HG03432 (cell line): Measurements from ENCODE around the gene ZBTB7C.

ENCODE experiments used
- ATAC-seq: cut with Tn5 transposase; IDR thresholded peaks from one replicate; pipeline ENCODE4 v1.9.1; 2021; ENCODE audit warnings: mild to moderate bottlenecking, moderate library complexity; ENCODE audit not compliant: unreplicated experiment

Gene ZBTB7C

DNA sequence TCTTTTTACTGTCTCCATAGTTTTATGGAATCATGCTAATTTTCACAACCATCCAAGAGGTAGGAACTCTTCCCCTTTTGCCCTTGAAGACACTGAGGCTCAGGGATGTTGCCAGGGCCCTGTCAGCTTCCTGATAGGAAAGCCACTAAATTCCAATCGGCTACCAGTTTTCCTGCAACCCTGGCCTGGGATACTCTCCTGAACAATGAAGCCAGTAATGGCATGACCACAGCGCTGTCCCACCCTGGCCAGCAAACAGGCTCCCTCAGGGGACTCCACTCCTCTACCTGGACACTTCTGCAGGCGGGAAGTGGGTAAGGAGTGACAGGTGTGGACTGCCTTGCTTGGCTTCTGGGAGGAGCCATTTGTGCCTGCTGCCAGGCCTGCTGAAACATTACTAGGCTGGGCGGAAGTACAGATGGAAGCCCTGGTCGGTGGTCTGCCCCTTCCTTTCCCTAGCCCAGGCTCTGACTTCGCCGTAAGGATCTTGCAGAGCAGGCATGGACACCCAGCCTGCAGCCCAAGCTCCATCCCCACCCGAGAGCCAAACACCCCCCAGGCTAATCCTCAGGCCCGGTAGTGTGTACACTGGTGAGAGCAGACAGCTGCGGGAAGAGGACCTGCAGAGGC, 400.0 kb downstream of the ZBTB7C start:
- ATAC-seq: no peak

DNA sequence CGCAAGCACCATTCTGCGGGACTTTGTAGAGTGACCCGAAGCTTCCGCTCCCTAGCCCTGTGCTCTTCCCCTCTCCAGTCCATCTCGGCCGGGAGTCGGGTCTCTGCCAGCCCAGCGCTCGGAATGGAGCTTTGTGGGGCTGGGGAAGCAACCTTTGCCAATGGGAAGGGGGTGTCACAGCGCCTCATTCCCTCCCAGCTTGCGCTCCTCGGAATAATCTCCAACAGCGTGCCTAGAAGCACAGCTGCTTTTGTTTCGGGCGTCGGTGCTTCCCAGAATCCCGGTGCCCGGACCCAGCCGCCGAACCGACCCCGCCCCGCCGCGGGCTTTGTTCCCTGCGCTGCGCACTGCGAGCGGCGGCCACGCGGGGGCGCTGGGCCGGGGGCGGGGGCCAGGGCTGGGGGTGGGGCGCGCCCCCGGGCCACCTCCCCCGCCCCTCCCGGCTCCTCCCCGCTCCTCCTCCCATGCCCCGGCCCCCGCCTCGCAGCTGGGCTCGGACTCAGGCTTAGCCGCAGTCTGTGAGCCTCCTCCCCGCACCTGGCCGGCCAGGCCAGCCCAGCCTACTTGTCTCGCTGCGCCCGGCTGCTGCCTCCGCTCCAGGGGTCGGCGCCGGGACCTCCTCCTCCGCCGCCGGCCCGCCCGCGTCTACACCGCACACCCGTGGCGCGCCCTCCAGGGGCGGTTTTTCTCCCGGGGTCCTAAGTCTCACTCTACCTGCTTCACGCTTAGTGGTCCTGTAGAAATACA, 401.1 kb downstream of the ZBTB7C start:
- peak; percentile 59 for ATAC-seq

DNA sequence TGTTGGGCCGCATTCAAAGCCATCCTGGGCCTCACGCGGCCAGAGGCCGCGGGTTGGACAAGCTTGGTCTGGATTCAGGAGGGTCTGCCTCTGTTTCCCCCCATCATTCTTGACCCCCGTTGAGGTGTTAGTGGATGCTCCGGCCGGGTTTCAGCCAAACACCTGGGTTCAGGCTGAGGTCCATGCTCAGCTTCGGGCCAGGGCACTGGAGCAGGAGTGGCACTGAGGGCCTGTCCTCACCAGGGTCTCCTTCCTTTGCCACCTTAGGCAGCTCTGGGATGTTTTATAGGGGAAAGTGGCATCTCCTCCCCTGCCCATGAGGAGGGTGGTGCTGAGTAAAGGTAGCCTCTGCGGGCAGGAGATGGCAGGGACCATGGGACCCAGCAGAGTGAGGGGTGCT, 401.8 kb downstream of the ZBTB7C start:
- no peak for ATAC-seq

DNA sequence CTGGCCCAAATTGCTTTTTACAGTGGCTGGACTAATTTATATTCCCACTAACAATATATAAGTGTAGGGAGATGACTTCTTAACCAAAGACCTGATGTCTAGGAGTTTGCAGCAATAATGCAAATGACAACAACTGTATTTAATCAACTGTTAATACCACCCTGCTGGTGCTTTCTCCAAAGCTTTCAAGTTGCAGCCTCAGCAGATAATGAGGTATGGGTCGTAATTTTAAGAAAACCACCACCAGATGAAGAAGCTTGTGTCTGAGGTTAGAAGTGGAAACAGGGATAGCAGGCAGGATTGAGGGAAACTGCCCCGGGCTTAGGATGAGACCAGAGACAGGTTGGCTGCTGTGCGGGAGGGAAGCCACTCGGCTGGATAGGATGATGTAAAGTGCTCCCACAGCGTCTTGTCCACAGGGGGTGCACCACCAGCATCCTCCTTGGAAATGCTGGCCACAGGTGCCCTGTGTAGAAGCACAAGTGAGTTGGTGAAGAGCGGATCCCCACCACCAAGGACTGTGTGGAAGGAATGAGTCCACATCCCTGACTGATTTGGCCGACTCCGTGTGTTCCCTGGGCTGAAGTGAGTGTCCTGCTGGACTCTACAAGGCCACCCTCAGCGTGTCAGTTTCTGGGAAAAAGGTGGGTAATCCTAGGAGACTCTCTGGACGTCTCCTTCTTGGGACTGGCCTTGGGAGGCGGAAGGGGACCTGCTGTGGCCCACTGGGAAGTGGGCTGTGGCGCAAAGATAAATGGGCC, 402.6 kb downstream of the ZBTB7C start:
- no peak for ATAC-seq

DNA sequence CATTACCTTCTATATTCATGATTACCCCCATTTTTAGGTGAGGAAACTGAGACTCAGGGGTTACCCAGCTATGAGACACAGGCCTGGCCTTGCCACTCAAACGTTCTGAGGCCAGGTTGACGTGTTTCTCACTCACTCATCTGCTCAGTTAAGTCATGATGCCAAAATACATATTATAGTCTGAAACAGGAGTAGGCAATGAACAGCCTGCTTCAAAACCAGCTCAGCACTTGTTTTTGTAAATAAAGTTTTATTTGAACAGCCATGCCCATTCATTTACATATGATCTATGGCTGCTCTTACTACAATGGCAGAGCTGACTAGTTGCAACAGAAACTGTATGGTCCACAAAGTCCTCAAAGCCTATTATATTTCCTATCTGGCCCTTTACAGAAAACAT, 404.6 kb downstream of the ZBTB7C start:
- ATAC-seq: no peak

DNA sequence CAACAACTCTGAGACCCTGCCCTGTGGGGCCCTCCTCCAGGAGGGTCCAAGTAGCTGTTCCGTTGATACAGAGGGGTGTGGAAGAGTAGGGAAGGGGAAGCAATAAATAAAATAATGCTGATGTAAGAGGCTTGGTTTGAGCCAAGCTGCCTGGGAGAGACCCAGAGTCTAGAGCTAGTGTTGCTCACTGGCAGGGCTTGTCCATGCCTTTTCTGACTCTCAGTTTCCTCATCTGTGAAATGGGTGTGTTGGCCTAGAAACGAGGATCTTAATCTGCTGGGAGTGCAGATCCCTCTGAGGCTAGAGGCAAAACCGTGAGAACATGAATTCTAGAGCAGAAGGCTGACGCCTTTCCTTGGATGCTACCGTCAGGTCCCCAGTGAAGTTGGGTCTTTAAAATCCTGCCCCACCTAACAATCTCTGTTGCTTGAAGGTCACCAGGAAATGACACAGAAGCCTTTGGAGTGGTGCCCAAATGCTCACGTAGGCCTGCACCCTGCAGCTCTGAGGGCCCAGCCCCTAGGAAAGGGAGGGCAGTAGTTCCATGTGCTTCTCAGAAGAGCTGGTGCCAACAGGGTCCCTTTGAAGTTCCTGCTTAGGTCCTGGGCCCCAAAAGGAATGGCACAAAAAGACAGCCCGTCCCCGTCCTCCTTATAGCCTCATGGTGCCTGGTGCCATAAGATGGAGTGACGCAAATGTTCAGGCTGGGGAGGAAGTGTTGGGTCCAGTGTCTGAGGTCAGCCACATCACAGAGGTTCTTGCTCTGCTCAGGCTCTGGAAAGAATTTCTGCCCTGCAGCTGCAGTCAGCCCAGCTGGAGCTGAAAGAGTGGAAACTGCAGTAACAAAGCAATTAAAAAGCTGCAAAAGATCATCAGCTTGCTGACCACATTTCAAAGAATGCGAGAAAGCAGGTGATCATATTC, 405.5 kb downstream of the ZBTB7C start:
- no peak for ATAC-seq

DNA sequence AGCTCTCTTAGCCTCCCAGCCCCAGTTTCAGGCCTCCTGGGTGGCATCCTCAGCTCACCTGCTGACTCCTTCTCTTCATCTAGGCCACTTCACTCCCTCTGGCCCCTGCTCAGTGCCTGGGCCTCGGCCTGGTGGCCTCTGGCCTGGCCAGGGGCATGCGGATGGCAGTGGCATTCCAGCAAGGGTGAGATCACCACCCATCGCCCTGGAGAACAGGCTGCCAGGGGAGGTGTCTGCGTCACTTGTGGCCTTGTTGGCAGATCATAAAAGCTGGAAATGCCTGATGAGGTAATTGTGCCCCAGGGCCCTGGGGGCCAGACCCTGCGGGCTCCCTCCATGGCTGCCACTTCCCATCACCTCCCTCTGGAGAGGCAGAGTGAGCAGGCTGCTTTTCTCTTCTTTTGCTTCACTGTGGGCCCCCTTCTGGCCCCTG, 406.2 kb downstream of the ZBTB7C start:
- no peak for ATAC-seq

DNA sequence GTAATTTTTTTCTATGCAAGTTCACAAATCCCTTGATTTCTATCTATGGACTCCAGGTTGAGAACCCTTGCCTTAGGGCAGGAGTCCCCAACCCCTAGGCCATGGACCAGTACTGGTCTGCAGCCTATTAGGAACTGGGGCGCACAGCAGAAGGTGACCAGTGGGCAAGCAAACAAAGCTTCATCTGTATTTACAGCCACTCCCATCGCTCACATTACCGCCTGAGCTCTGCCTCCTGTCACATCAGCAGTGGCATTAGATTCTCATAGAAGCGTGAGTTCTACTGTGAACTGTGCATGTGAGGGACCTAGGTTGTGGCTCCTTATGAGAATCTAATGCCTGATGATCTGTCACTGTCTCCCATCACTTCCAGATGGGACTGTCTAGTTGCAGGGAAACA, 408.5 kb downstream of the ZBTB7C start:
- ATAC-seq: no peak

DNA sequence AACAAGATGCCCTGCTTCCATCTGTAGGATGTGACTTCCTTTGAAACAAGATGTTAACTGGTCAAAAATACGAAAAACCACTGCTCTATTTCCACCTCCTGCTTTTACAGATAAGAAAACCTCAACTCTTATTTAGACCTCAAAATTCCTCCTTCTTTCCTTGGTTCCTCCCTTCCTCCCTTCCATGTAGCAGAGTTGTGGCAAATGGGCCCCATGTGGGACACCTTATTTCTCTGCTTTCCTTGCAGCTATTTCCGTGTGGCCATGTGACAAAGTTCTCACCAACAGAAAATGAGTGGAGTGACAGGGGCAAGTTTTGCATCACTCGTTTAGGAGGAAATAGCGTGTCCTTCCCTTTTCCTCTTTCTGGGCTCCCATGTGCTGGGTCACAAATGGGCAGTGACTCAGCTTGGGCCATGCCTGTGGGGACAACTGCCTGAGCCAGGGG, 409.4 kb downstream of the ZBTB7C start:
- no peak for ATAC-seq

DNA sequence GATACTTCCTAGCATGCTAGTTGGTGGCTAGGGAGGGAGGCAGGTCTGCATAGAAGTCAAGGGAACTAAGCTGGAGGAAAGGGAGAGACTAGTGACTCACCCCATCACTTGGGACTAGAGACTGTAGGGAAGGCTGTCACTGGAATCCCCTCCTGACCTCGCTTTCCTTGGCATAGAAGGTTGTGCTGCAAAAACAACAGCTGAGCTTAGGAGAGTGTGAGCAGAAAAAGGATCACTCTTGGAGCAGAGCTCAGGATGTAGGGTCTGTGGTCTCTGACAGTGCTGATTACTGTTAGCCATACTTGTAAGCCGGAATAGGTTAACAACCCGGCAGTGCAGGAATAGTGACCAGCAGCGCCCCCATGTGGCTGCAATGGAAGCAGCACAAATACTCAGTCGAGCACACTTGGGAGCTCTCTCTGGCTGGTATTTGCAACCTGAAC, 411.8 kb downstream of the ZBTB7C start:
- no peak for ATAC-seq

DNA sequence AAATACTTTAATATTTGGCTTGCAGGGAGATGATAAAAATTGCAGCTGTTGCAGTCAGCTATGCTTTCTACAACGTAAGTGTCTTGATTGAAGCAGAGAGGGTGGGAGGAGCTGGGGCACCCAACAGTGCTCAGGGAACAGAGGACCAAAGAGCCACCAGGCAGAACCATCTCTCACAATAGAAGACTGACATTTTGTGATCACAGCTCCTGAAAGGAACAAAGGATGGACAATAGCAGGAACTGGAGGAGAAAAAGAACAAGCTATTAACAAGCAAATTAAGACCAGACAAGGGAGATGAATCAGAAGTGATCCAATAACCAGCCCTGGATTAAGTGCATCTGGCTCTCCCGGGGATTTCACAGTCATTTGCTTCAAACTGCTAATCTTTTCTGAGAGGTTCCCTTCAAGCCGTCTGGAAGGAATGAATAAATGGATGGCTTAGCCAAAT, 413.1 kb downstream of the ZBTB7C start:
- no peak for ATAC-seq

DNA sequence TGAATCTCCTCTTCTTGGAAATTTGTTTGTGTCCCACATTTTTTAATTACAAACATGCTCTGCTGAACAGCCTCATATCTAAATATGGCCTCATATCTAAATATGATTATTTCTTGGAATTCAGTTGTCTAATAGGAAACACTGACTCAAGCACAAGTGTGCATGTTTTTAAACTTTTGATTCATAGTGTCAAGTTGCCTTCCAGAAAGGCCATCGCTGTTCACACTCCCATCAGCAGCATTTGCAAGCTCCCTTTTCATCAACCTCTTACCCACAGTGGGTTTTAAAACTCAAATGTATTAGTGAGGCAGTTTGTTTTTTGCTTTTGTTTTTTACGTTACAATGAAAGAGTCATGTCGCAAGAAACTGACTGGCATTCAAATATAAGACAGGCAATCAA, 413.5 kb downstream of the ZBTB7C start:
- ATAC-seq: no peak

DNA sequence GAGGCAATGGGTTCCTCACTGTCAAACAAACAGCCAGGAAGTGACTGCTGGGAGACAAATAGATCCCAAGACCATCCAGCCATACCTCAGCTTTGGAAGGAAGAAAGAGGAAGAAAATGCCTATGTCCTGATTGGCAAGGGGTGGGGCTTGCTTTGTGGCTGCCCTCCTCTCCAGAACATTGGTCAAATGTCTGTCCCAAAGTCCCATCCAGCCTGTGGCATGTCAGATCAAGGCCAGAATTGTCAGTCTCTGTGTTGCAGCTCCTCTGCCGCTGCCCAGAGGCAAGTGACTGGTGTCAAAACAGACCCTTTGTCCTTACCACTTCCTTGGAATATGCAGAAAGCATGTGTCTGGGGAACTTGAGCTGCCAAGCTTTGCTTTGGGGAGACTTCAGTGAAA, 415.8 kb downstream of the ZBTB7C start:
- no peak for ATAC-seq

DNA sequence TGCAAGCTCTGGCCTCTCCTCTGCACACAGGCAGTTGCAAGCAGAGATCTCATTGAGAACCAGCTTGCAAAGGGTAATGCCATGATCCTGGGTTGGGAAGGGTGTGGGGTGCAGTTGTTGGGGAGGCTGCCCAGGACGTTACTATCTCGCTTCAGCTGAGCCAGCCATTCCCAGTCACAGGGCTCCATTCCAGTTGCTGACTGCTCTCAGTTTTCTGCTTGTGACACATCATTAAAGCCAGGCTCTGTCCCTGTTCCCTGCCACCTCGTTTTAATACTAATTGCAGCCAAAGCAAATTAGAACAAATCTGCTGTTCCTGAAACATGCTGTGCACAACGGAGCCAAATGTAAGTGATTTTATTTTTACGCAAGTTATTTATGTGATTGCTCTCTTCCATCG, 416.2 kb downstream of the ZBTB7C start:
- ATAC-seq: no peak

DNA sequence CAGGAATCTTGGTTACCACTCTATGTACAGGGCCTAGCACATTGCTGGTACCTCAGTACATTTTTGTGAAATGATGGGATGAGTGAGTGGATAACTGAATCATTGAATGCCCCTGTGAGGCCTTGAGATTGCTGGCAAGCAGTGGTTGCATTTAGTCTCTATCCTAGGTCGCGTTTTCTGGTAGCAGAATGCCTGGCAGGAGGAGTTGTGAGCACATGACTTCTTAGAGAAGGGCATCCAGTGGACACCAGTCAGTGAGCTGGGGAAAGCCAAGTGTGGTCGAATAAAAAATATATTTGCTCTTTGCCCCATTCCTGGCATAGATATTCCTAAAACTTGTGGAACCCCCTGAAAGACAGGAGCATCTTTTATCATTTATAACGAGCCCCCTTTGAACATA, 416.9 kb downstream of the ZBTB7C start:
- ATAC-seq: no peak

DNA sequence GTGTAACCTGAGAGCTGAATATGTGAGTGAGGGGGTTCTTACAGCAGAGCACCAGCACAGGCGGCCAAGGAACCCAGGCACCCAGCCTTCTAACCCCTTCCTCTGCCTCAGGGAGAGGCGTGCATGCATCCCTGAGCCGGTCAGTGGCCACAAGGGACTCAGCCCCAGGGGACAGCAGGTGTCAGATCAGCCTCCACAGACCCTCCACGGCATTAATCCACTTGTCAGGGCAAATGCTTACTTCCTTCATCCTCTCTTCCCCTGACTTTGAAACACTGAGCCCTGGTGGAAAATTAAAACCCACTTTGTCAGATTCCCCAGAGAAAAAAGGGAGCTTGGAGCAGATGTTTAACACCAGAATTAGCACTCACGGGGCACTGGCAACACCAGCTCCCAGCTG, 418.2 kb downstream of the ZBTB7C start:
- no peak for ATAC-seq

DNA sequence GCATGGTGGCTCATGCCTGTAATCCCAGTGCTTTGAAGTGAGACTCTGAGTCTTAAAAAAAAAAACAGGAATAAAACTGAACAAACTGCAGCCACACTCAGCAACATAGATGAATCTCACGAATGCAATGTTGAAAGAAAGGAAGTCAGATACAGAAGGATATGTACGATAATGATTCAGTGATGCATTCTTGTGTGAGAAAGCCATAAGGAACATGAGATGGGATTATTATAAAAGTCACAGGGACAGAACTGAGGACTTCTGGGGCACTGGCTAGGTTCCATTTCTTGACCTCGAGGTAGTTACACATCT, 421.8 kb downstream of the ZBTB7C start:
- ATAC-seq: no peak

DNA sequence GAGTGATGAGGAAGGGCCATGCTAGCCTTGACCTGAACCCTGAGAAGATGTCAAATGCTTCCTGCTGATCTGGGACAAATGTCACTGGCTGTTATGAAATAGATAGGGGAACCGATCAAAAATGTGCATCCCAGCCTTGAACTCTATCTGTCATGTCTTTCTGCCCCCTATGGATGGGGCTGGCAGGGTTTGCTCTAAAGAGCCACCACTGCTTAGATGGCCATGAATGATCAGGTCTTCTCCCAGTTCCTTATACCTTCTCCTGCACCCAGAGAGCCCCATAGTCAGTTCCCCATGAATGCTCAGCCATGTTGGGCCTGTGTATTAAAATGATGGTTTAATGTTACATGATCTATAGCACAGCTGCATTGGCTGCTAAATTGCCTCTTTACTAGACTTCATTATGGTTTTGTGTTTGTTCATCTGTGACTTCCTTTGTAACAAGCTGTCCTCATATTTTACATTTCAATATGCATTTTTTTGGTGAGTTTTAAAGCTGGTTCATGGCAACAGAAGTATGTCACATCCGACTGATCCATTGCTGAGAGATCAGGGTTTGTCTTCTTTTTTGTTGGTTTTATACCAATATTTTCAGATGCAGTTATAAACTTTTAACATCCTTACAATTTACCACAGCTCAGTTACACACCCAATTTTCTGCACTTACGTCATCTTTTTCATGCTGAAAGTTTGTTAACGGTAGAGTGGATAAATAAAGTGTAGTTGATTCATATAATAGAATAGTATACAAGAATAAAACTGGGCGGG, 422.4 kb downstream of the ZBTB7C start:
- ATAC-seq: no peak

DNA sequence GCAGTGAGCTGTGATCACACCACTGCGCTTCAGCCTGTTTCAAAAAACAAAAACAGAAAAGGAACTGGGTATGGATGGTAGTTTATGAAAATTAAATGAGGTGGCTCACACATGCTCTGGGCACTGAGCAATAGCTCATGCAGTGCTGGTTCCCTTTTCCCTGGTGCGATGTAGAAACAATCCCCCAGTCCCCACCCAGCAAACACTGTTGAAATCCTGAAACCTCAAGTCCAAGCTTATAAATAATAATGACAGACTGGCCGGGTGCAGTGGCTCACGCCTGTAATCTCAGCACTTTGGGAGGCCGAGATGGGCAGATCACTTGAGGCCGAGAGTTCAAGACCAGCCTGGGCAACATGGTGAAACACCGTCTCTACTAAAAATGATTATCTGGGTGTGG, 423.3 kb downstream of the ZBTB7C start:
- ATAC-seq: no peak

DNA sequence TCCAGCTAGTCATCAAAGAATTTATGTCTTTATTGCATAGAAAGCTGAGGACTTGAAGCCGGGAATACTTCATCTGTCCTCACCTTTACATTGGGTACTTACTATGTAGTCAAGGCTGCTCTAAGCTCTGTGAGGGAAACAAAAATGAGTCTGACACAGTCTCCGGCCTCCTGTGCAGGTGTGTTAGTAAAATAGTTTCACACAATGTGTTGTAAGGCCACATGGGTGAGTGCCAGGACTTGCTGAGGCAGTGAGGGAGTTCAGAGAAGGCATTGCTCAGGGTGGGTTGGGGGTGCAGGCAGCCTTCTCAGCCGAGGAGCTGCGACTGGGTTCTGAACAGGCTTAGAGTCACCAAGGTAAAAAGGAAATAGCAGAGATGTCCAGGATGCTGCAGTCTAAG, 424.2 kb downstream of the ZBTB7C start:
- no peak for ATAC-seq
